GM21825 (cell line): ENCODE measurements around the gene RPL5.

Source experiments
- ATAC-seq: cut with Tn5 transposase; IDR thresholded peaks from one replicate; pipeline ENCODE4 v1.9.1; 2021; ENCODE audit warnings: mild to moderate bottlenecking, moderate library complexity; ENCODE audit not compliant: unreplicated experiment

RPL5 gene

GRCh38 chr1:92817986-92818764, 13.7 kb upstream of the RPL5 start:
- no peak for ATAC-seq

DNA sequence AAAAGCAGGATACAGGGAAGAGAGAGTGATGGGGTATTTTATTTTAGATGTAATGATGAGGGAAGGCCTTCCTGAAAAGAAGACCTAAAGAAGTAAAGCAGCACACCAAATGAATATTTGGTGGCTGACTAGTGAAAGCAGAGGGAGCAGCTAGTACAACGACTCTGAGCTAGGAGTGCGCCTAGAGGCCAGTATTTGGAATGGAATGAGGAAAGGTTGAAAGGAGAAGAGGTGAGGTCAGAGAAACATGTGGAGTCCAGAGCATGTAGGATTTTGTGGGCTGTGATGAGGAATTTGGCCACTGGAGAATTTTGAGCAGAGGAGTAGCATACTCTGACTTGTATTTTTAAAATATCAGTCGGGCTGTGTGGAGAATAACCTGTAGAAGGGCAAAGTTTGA, 11.8 kb upstream of the RPL5 start:
- no peak for ATAC-seq

GRCh38 chr1:92820551-92820950, 11.3 kb upstream of the RPL5 start:
- ATAC-seq = no peak

- ATAC-seq = no peak
Measured at GRCh38 chr1:92822879-92823278, 9.0 kb upstream of the RPL5 start.

GRCh38 chr1:92826792-92827191, 5.0 kb upstream of the RPL5 start:
- no peak for ATAC-seq

GRCh38 chr1:92831368-92831761, 475 bp upstream of the RPL5 start:
- ATAC-seq = no peak

GRCh38 chr1:92832537-92833114, 786 bp downstream of the RPL5 start:
- no peak for ATAC-seq

DNA sequence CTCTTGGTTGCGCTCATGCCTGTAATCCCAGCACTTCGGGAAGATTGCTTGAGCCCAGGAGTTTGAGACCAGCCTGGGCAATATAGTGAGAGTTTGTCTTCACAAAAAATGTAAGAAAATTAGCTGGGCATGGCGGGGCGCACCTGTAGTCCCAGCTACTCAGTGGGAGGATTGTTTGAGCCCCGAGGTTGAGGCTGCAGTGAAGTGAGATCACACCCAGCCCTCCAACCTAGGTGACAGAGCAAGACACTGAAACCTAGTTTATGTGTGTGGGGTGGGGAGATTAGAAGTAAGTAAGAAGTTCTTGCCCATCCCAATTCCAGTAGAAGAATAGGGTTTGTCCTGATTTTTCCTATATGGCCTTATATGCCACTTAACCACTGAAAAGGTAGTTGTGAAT, 2.0 kb downstream of the RPL5 start:
- ATAC-seq = no peak

- no peak for ATAC-seq
Measured at GRCh38 chr1:92834617-92835016, 2.8 kb downstream of the RPL5 start.

DNA sequence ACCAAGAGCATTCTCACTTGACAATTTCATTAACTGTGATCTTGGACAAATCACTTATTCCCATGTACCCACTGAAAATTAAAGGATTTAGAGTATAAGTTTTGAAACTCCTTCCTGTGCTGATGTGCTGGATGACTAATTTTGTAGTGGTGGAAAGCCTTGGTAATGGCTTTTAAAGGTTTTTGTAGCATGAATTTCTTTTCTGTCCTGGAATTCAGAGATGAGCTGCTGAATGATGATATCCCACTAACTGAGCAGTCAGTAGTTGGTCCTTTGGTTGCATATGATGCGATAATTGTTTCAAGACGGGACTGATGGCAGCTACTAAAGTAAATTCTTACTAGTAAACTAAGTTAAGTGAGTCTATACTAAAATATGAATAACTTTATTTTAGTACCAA, 5.2 kb downstream of the RPL5 start:
- no peak for ATAC-seq

DNA sequence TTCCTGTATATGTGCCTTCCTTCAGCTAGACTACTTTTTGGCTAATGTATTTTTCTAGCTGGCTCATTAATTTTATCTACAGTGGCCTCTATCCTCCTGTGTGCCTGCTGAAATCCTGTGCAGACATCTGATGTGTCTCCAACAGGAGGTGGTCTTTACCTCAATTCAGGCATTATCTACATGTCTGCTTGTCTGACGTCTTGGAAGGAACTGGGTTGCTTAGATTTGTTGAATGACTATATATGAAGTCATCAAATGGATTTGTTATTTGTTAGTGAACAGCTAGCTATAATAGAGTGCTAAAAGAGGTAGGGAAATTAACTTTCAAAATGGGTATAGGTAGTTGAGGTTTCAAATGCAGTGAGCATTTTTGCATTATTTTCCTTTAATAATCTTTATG, 6.7 kb downstream of the RPL5 start:
- no peak for ATAC-seq

GRCh38 chr1:92839442-92839841, 7.6 kb downstream of the RPL5 start:
- no peak for ATAC-seq

DNA sequence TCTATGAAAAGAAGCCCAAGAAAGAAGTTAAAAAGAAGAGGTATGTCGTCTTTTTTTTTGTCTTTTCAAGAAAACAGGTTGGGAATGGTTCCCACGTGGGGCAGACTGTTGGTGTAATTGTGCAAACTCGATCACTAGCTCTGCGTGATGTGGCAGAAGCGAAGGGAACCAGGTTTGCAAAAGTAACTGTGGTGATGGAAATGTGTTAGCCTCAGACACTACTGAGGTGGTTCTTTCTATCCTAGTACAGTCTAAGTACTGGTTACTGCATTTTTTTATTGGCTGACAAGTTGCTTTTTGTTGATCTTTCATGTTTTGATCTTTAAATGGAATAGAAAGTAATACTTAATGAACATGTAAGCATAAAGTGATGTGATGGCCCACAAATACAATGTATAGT, 8.8 kb downstream of the RPL5 start:
- ATAC-seq = no peak

GRCh38 chr1:92842082-92843045, 10.5 kb downstream of the RPL5 start:
- ATAC-seq = no peak

DNA sequence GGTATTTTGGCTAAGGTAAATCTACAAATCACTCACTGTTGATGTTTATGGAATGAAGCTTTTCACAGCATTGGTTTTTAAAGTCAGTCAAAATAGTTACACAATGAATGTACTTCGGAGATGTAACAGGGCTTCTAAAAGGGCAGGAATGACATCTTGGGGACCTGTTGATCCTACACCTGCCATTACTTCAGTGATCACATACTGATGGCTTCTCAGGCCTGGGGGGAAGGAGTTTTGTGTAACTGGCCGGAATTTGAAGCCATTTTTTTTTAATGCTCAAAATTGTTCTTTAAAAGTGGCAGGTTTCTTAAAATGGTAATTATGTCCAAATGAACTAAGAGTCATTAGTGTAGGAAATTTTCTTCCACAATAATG, 11.2 kb downstream of the RPL5 start:
- no peak for ATAC-seq

- ATAC-seq = no peak
Measured at GRCh38 chr1:92843429-92844352, 11.9 kb downstream of the RPL5 start.

DNA sequence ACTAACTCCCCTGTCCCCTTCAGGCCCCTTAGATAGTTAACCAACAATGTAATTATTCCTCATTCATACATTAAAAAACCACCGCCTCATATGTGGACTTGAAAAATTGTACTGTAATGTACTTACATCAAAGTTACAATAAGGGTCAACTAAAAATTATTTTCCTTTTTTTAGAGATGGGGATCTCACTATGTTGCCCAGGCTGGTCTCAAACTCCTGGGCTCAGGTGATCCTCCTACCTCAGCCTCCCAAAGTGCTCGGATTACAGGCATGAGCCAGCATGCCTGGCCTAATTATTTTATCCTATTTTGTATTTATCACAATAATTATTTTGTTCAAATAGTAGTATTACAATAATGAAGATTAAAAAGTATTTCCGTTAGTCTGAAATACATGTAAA, 12.6 kb downstream of the RPL5 start:
- ATAC-seq = no peak

DNA sequence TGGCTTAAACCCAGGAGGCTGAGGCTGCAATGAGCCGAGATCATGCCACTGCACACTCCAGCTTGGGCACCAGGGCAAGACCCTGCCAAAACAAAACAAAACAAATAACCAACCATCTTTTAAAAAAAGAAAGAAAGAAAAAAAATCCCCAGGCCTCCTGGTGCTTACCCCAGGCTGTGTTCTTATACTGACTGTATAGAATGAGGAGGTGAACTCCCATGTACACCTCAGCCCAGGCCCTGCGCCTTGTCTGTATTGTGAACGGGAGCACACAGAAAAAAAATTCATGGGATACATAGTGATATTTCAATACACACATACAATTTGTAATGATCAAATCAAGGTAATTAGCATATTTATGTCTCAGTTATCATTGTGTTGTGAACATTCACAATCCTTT, 14.1 kb downstream of the RPL5 start:
- ATAC-seq = no peak

DNA sequence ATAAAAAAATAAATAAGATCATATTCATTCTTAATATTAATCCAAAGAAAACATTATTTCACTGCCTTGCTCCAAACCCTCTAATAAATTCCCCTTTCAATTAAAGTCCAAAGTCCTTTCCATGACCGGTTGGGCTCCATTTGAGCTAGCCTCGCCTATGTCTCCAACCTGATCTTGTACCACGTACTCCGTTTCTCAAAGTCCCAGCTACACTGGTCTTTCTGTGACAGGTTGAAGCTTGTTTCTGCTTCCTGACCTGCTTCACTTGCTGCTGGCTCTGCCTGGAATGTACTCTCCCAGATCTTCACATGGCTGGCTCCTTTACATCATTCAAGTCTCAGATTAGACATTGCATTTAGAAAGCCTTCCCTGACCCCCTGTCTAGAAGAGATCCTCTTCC, 16.4 kb downstream of the RPL5 start:
- no peak for ATAC-seq

GRCh38 chr1:92850019-92850418, 18.2 kb downstream of the RPL5 start:
- ATAC-seq = no peak

- no peak for ATAC-seq
Measured at GRCh38 chr1:92851729-92852128, 19.9 kb downstream of the RPL5 start.
